Choroid plexus epithelial cell (primary cell): Measurements from ENCODE around the gene MMP7.

Source experiments
- DNase-seq: peaks from one replicate; pipeline ENCODE4 v3.0.0-alpha.2; 2010; ENCODE audit warnings: low read depth
- H3K4me3 ChIP-seq: 2 replicates; pipeline ENCODE4 v1.5.1; 2011; ENCODE audit warnings: low read depth, mild to moderate bottlenecking, control low read depth, low read length, moderate library complexity
- TF ChIP-seq, protein P1 (sequence below): conservative IDR thresholded peaks from 2 replicates; pipeline ENCODE4 v1.5.1; 2011; ENCODE audit warnings: low read depth, mild to moderate bottlenecking, control low read depth, inconsistent platforms, low read length, moderate library complexity

Gene MMP7

DNA sequence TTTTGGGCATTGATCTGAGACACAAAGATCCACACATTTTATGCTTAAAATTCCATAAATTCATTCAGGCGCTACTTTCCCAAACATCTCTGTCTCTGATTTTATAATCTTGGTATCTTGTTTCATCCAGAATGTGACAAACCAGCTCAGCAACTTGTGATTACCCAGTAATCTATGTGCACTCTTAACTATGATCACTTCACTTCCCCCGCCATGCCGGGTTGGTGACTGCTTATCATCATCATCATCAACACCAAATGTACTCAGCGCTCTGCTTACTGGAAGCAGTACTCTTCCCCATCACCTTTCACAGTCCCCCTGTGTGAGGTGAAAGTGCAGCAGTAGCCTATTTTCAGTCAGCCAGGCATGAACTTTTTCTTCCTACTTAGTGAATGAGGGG is 15.2 kb upstream of the MMP7 start:
- TF ChIP-seq, protein P1, sequence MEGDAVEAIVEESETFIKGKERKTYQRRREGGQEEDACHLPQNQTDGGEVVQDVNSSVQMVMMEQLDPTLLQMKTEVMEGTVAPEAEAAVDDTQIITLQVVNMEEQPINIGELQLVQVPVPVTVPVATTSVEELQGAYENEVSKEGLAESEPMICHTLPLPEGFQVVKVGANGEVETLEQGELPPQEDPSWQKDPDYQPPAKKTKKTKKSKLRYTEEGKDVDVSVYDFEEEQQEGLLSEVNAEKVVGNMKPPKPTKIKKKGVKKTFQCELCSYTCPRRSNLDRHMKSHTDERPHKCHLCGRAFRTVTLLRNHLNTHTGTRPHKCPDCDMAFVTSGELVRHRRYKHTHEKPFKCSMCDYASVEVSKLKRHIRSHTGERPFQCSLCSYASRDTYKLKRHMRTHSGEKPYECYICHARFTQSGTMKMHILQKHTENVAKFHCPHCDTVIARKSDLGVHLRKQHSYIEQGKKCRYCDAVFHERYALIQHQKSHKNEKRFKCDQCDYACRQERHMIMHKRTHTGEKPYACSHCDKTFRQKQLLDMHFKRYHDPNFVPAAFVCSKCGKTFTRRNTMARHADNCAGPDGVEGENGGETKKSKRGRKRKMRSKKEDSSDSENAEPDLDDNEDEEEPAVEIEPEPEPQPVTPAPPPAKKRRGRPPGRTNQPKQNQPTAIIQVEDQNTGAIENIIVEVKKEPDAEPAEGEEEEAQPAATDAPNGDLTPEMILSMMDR = no peak
- no peak for DNase-seq

DNA sequence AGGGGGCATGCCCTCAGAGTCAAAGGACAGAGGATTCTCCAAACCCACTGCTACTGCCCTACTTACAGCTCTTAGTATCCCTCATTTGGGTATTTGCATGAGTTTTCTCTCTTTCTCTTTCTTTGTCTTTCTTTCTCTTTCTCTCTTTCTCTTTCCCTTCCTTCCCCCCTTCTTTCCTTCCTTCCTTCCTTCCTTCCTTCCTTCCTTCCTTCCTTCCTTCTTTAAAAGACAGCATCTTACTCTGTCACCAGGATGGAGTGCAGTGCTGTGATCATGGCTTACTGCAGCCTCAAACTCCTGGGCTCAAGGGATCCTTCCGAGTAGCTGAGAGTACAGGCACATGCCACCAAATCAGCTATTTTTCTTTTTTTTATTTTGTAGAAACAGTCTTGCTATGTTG is 14.0 kb upstream of the MMP7 start:
- H3K4me3 ChIP-seq = no peak overlapping the region
- TF ChIP-seq, protein P1 = no peak
- DNase-seq = no peak

More for the DNA sequence above, 15.2 kb upstream of the MMP7 start:
- H3K4me3 ChIP-seq = no peak overlapping the region

DNA sequence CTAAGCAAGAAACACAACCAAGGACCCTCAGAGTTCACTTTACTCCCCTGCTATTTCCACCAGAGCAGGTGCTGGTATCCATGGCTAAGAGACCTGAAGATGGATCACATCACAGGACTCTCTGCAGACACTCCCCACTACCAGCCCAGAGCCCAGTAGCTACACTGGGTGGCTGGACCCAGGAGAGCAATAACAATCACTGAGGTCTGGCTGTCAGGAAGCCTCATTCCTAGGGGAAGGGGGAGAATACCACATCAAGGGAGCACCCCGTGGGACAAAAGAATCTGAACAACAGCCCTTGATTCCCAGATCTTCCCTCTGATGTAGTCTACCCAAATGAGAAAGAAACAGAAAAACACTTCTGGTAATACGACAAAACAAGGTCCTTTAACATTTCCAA is 9.0 kb upstream of the MMP7 start:
- no peak for DNase-seq
- no peak overlapping the region for H3K4me3 ChIP-seq
- TF ChIP-seq, protein P1 = no peak

DNA sequence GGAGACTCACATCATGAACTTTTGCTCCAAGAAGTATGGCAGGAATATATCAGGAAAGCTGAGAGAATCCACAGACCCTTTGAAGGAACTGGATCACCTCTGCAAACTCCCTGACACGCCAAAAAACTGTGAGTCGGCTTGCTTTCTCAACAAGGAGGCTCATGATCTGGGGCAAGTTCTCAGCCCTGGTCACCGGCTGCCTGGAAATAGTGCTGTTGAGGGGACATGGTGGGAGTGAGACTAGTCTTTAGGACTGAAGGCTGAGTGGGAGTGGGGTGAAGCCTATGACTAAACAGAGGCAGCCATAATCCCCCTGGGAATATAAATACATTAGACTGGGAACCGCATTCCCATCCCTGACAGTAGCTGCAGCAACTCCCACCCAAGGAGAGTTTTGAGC is 8.4 kb upstream of the MMP7 start:
- no peak overlapping the region for H3K4me3 ChIP-seq
- TF ChIP-seq, protein P1 = no peak
- no peak for DNase-seq

DNA sequence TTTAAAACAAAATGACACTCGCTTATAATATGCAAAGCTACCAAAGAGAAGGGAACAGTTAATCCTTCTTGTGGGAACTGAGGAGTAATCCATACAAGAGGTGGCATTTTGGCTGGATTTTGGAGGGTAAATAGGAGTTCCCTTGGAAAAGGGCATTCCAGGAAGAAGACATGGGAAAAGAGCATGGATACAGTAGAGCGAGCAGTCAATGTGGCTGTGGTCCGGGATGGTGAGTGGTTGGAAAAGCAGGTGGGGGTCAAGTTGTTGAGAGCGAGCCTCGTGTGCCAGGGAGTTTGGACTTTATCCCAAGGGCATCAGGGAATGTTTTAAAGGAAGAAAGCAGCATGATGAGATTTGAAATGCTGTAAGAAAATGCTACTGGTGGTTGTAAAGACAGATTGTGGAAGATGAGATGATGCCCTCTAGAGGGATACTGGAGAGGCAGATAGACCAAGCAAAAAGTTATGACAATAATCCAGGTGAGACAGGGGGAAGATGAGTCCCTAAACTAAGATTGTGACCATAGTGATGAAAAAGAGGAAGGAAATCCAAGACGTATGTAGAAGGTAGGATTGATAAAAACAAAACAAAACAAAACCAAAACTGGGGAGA is 3.8 kb upstream of the MMP7 start:
- no peak overlapping the region for H3K4me3 ChIP-seq
- TF ChIP-seq, protein P1 = peak; percentile 47

DNA sequence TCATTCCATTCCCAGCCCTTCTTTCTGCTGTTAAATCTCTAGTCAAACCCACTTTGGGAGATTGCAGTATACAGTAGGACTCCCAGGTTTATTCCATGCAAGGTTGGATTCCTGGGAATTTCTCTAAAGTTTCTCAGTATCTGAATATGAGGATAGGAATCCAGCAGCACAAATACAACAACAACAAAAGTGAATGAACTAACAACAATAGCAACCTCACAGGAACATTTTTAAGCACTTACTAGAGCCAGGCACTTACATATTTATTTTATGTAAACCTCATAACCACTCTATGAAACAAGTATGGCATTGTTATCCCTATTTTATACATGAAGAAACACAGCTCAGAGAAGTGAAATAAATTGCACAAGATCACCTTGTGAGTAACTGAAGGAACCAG is 1.9 kb downstream of the MMP7 start:
- no peak for DNase-seq
- TF ChIP-seq, protein P1 = no peak
- no peak overlapping the region for H3K4me3 ChIP-seq

More for the DNA sequence above, 3.8 kb upstream of the MMP7 start:
- DNase-seq = peak; percentile 15

DNA sequence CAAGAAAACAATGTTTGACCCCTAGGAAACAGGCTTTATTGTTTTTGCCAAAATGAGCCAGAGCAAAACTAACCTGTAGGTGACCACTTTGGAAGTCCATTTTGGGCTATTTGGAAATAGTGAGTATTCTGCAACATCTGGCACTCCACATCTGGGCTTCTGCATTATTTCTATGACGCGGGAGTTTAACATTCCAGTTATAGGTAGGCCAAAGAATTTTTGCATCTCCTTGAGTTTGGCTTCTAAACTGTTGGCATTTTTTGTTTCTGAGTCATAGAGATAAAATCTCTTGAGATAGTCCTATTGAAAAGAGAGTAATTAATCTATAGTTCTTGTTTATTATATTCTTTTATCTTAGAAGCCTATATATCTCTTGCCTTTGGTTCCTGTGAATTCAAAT is 2.9 kb downstream of the MMP7 start:
- peak; percentile 49 for DNase-seq
- TF ChIP-seq, protein P1 = no peak
- H3K4me3 ChIP-seq = no peak overlapping the region
